CD14-positive monocyte (primary cell): ENCODE measurements around the gene NEK6. TPM values are rescaled to one million over a fixed set of nuclear protein-coding genes. Genes with fewer than 3 reads are reported as not detected.

Experiments used
- DNase-seq, 3 donors: peaks; one replicate each; pipeline ENCODE4 v3.0.0-alpha.2; 2011 to 2022
- H2AFZ ChIP-seq: 2 replicates; pipeline ENCODE4 v1.6.0; 2012; ENCODE audit warnings: mild to moderate bottlenecking, low read depth, low read length, inconsistent platforms; ENCODE audit not compliant: insufficient read depth, poor library complexity, severe bottlenecking
- H3K27ac ChIP-seq, 2 donors: 1 replicate in 1 of 2; 2 replicates in 1 of 2; pipeline ENCODE4 v1.5.1; 2012 to 2013; ENCODE audit warnings: low read length in 2 of 2, control low read depth in 1 of 2, inconsistent platforms in 1 of 2, low read depth in 1 of 2, mild to moderate bottlenecking in 1 of 2
- H3K27me3 ChIP-seq, 2 donors: one replicate each; pipeline versions ENCODE4 v1.6.0 to v1.6.1; 2011 to 2013; ENCODE audit warnings: low read length in 2 of 2; ENCODE audit not compliant: control insufficient read depth in 2 of 2, insufficient read depth in 2 of 2
- H3K36me3 ChIP-seq, 2 donors: replicated peaks in 1 of 2; 1 replicate in 1 of 2; 2 replicates in 1 of 2; pipeline versions ENCODE4 v1.5.1 to v1.6.1; 2012 to 2013; ENCODE audit warnings: low read length in 2 of 2, control low read depth in 1 of 2, inconsistent platforms in 1 of 2, mild to moderate bottlenecking in 1 of 2; ENCODE audit not compliant: insufficient read depth in 2 of 2, control insufficient read depth in 1 of 2
- H3K4me1 ChIP-seq, 2 donors: 1 replicate in 1 of 2; 2 replicates in 1 of 2; pipeline versions ENCODE4 v1.5.1 to v1.6.1; 2012 to 2013; ENCODE audit warnings: low read length in 2 of 2, control low read depth in 1 of 2, inconsistent platforms in 1 of 2, mild to moderate bottlenecking in 1 of 2, moderate library complexity in 1 of 2; ENCODE audit not compliant: insufficient read depth in 2 of 2, control insufficient read depth in 1 of 2
- H3K4me2 ChIP-seq: replicated peaks from 2 replicates; pipeline ENCODE3; 2012; ENCODE audit warnings: low read length, moderate library complexity, mild to moderate bottlenecking; ENCODE audit not compliant: poor library complexity, severe bottlenecking; ENCODE audit errors: extremely low read depth
- H3K4me3 ChIP-seq, 3 experiments: fragments of 200-600 bp in 1 of 3; sonication (generic) in 1 of 3; replicated peaks in 1 of 3; 1 replicate in 2 of 3; 2 replicates in 1 of 3; pipeline ENCODE4 v1.5.1; 2011 to 2013; ENCODE audit warnings: low read length in 3 of 3, mild to moderate bottlenecking in 3 of 3, control low read depth in 2 of 3, low read depth in 2 of 3, inconsistent platforms in 1 of 3, moderate library complexity in 1 of 3
- H3K79me2 ChIP-seq: 2 replicates; pipeline ENCODE4 v1.6.0; 2012; ENCODE audit warnings: mild to moderate bottlenecking, control low read depth, inconsistent platforms, low read length, moderate library complexity; ENCODE audit not compliant: insufficient read depth
- H3K9ac ChIP-seq: 2 replicates; pipeline ENCODE4 v1.6.0; 2017; ENCODE audit warnings: low read length, mild to moderate bottlenecking; ENCODE audit not compliant: insufficient read depth, poor library complexity, severe bottlenecking
- H3K9me3 ChIP-seq, 2 donors: replicated peaks in 1 of 2; 1 replicate in 1 of 2; 2 replicates in 1 of 2; pipeline versions ENCODE4 v1.5.1 to v1.6.1; 2012 to 2013; ENCODE audit warnings: low read length in 2 of 2, control low read depth in 1 of 2; ENCODE audit not compliant: control insufficient read depth in 1 of 2, insufficient read depth in 1 of 2
- H4K20me1 ChIP-seq: 2 replicates; pipeline ENCODE4 v1.6.0; 2012; ENCODE audit warnings: mild to moderate bottlenecking, low read length, control low read depth, moderate library complexity; ENCODE audit not compliant: insufficient read depth
- H3K27ac Mint-ChIP-seq, 7 donors: one replicate each; pipeline ENCODE4 v1.8.0; 2020; ENCODE audit warnings: mild to moderate bottlenecking in 7 of 7, mixed read lengths in 7 of 7, moderate library complexity in 6 of 7, inconsistent platforms in 2 of 7
- H3K27me3 Mint-ChIP-seq, 3 donors: one replicate each; pipeline ENCODE4 v1.8.0; 2021 to 2022; ENCODE audit warnings: low read depth in 3 of 3, mild to moderate bottlenecking in 3 of 3, mixed read lengths in 3 of 3, moderate library complexity in 3 of 3, inconsistent platforms in 1 of 3
- H3K36me3 Mint-ChIP-seq, 2 donors: one replicate each; pipeline ENCODE4 v1.8.0; 2020; ENCODE audit warnings: mixed read lengths in 2 of 2, inconsistent platforms in 1 of 2, mild to moderate bottlenecking in 1 of 2
- H3K4me1 Mint-ChIP-seq: one replicate; pipeline ENCODE4 v1.8.0; 2020; ENCODE audit warnings: mild to moderate bottlenecking, mixed read lengths
- H3K4me3 Mint-ChIP-seq, 2 donors: one replicate each; pipeline ENCODE4 v1.8.0; 2020; ENCODE audit warnings: mild to moderate bottlenecking in 2 of 2, mixed read lengths in 2 of 2, moderate library complexity in 1 of 2
- H3K9me3 Mint-ChIP-seq, 7 donors: one replicate each; pipeline ENCODE4 v1.8.0; 2020 to 2022; ENCODE audit warnings: mixed read lengths in 7 of 7, mild to moderate bottlenecking in 6 of 7, moderate library complexity in 6 of 7, inconsistent platforms in 2 of 7
- CTCF ChIP-seq: fragments of 200-600 bp; IDR thresholded peaks from one replicate; pipeline ENCODE4 v1.8.0; 2022; ENCODE audit warnings: antibody characterized with exemption, mild to moderate bottlenecking
- WGBS: methylation state at CpG from one replicate; pipeline ENCODE4 v1.1.5; 2013; ENCODE audit warnings: missing lambda C conversion rate; ENCODE audit not compliant: insufficient coverage; 5-methylcytosine and 5-hydroxymethylcytosine counted together
- intact Hi-C, 2 donors: fragments of 100-400 bp; cut with micrococcal nuclease; formaldehyde crosslinking; loops; one replicate each; pipeline versions ENCODE4 v1.15.0 to v1.15.1; 2023
- polyA plus RNA-seq, 3 donors: library from polyadenylated mRNA; depleted of rRNA in 1 of 3; unstranded in 2 of 3; stranded (reverse) in 1 of 3; fragments of 300-500 nt in 2 of 3; fragments of >200 nt in 1 of 3; fragmentation: Illumina TruSeq in 2 of 3; gene quantifications; 1 replicate in 2 of 3; 2 replicates in 1 of 3; pipeline ENCODE4 v1.2.3, GENCODE V29; 2012 to 2021

NEK6 gene
- polyA plus RNA-seq, 3 donors: 26.1 to 46.0 (median 35.8) TPM

GRCh38 chr9:124221676-124222075, 36.1 kb upstream of the NEK6 start:
- H3K27ac ChIP-seq: peak overlapping the region; percentile 97
- H3K36me3 ChIP-seq: no peaks in the 10 kb centered on the region
- H3K4me3 Mint-ChIP-seq: peak overlapping the region; percentile 51 to 81
- H3K79me2 ChIP-seq: peaks cover 14% of the 10 kb centered on the region
- no peak for TF ChIP-seq CTCF
- no peaks in the 10 kb centered on the region for H3K27me3 Mint-ChIP-seq
- peaks cover 93 to 94% of the 10 kb centered on the region in 2 donors for H3K4me1 ChIP-seq
- H4K20me1 ChIP-seq: no peaks in the 10 kb centered on the region
- WGBS: no CpG with 5 or more reads among the region's 3 CpGs
- H3K4me3 ChIP-seq: peak overlapping the region in 1 of 3 experiments; percentile 58
- peak overlapping the region; percentile 63 for H3K4me2 ChIP-seq
- peaks cover 0 to 5% of the 10 kb centered on the region in 2 donors for H3K36me3 Mint-ChIP-seq
- H3K9ac ChIP-seq: peak overlapping the region; percentile 49
- H2AFZ ChIP-seq: no peak overlapping the region
- peaks cover 0 to 2% (median 0%) of the 10 kb centered on the region in 7 donors for H3K9me3 Mint-ChIP-seq
- peak; percentile 66 to 84 (median 70) for DNase-seq
- intact Hi-C loops: loop anchor here in 1 of 2 donors (2.0 kb wide), 1 partner anchor 17 kb away; no protein-coding TSS in a partner anchor
- no peaks in the 10 kb centered on the region for H3K9me3 ChIP-seq
- H3K4me1 Mint-ChIP-seq: peaks cover 93% of the 10 kb centered on the region
- peak overlapping the region; percentile 98 to 100 (median 99) for H3K27ac Mint-ChIP-seq
- no peaks in the 10 kb centered on the region for H3K27me3 ChIP-seq

GRCh38 chr9:124222109-124222508, 35.6 kb upstream of the NEK6 start:
- Mint-ChIP-seq H3K4me1 (peaks cover 90% of the 10 kb centered on the region), H3K36me3 (peaks cover 0 to 5% of the 10 kb centered on the region in 2 donors), H3K27ac (peak overlapping the region; percentile 98 to 100 (median 99)), H3K9me3 (peaks cover 0 to 2% (median 0%) of the 10 kb centered on the region in 7 donors), H3K4me3 (peak overlapping the region; percentile 43 to 68), H3K27me3 (no peaks in the 10 kb centered on the region)
- Histone ChIP-seq H3K4me3 (peak overlapping the region in 1 of 3 experiments; percentile 58), H4K20me1 (no peaks in the 10 kb centered on the region), H3K36me3 (no peaks in the 10 kb centered on the region), H2AFZ (no peak overlapping the region), H3K79me2 (peaks cover 14% of the 10 kb centered on the region), H3K27me3 (no peaks in the 10 kb centered on the region), H3K27ac (peak overlapping the region; percentile 97), H3K4me1 (peaks cover 89% of the 10 kb centered on the region in 2 donors), H3K9ac (peak overlapping the region; percentile 27), H3K4me2 (peak overlapping the region; percentile 63), H3K9me3 (no peaks in the 10 kb centered on the region)
- intact Hi-C loops: loop anchor here in 1 of 2 donors (2.0 kb wide), 1 partner anchor 17 kb away; no protein-coding TSS in a partner anchor
- WGBS: 86% methylated on average over 2 of the region's 4 CpGs
- TF ChIP-seq CTCF: no peak
- DNase-seq: no peak
